ENCODE data around the gene ALPI. TPM values are rescaled to one million over a fixed set of nuclear protein-coding genes. Genes with fewer than 3 reads are reported as not detected.
"Not testable (repeated sequence)": the region's sequence is repeated elsewhere in the genome, so short reads cannot be mapped to it uniquely, and the experiment has no call there.

The ALPI gene
- total and polyA plus RNA-seq, 4 donors: 0.18 to 19.9 TPM; not detected in 2

GRCh38 chr2:232433622-232434021, 22.3 kb upstream of the ALPI start:
- H3K27ac ChIP-seq (ENCODE audit: low read depth in 1 of 2, low read length in 2 of 2); H3K9me3 ChIP-seq (ENCODE audit: control insufficient read depth, low read length); H3K36me3 ChIP-seq (ENCODE audit: control insufficient read depth in 1 of 2, insufficient read depth in 2 of 2, low read length in 1 of 2); ATAC-seq (ENCODE audit: low FRiP score); H3K4me3 ChIP-seq (ENCODE audit: low read length in 2 of 2); DNase-seq; intact Hi-C loops (cut with DNase I); H3K4me1 ChIP-seq (ENCODE audit: control insufficient read depth in 1 of 2, insufficient read depth in 2 of 2, low read length in 2 of 2); H3K27me3 ChIP-seq (ENCODE audit: control insufficient read depth in 1 of 2, insufficient read depth in 2 of 2, low read length in 1 of 2): not testable (repeated sequence)
- WGBS, 2 donors: 89% methylated on average over 9 of the region's 9 CpGs

- WGBS, 2 donors: 90 to 91% methylated on average over 9 of the region's 9 CpGs
- ATAC-seq (ENCODE audit: low FRiP score) (no peak), DNase-seq (no peak)
- no peak overlapping the region for H3K27ac ChIP-seq (ENCODE audit: low read depth in 1 of 2, low read length in 2 of 2)
- no peaks in the 10 kb centered on the region for H3K9me3 ChIP-seq (ENCODE audit: control insufficient read depth, low read length)
- H3K36me3 ChIP-seq (ENCODE audit: control insufficient read depth in 1 of 2, insufficient read depth in 2 of 2, low read length in 1 of 2): no peaks in the 10 kb centered on the region
- intact Hi-C loops (cut with DNase I): no loop called here
- H3K27me3 ChIP-seq (ENCODE audit: control insufficient read depth in 1 of 2, insufficient read depth in 2 of 2, low read length in 1 of 2): no peaks in the 10 kb centered on the region
- H3K4me1 ChIP-seq (ENCODE audit: control insufficient read depth in 1 of 2, insufficient read depth in 2 of 2, low read length in 2 of 2): no peaks in the 10 kb centered on the region
- no peak overlapping the region for H3K4me3 ChIP-seq (ENCODE audit: low read length in 2 of 2)
Measured at GRCh38 chr2:232434091-232434490, 21.9 kb upstream of the ALPI start.

- H3K4me1 ChIP-seq (ENCODE audit: control insufficient read depth in 1 of 2, insufficient read depth in 2 of 2, low read length in 2 of 2): no peaks in the 10 kb centered on the region
- intact Hi-C loops (cut with DNase I): no loop called here
- no peak for DNase-seq
- ATAC-seq (ENCODE audit: low FRiP score): no peak
- no peaks in the 10 kb centered on the region for H3K9me3 ChIP-seq (ENCODE audit: control insufficient read depth, low read length)
- no peaks in the 10 kb centered on the region for H3K27me3 ChIP-seq (ENCODE audit: control insufficient read depth in 1 of 2, insufficient read depth in 2 of 2, low read length in 1 of 2)
- no peak overlapping the region for H3K4me3 ChIP-seq (ENCODE audit: low read length in 2 of 2)
- H3K36me3 ChIP-seq (ENCODE audit: control insufficient read depth in 1 of 2, insufficient read depth in 2 of 2, low read length in 1 of 2): no peaks in the 10 kb centered on the region
- WGBS, 2 donors: 88 to 91% methylated on average over 12 of the region's 12 CpGs
- no peak overlapping the region for H3K27ac ChIP-seq (ENCODE audit: low read depth in 1 of 2, low read length in 2 of 2)
Measured at GRCh38 chr2:232434563-232435374, 21.2 kb upstream of the ALPI start.

GRCh38 chr2:232435375-232435648, 20.6 kb upstream of the ALPI start:
- Histone ChIP-seq H3K36me3 (ENCODE audit: control insufficient read depth in 1 of 2, insufficient read depth in 2 of 2, low read length in 1 of 2) (no peaks in the 10 kb centered on the region), H3K9me3 (ENCODE audit: control insufficient read depth, low read length) (no peaks in the 10 kb centered on the region), H3K4me3 (ENCODE audit: low read length in 2 of 2) (no peak overlapping the region), H3K27me3 (ENCODE audit: control insufficient read depth in 1 of 2, insufficient read depth in 2 of 2, low read length in 1 of 2) (no peaks in the 10 kb centered on the region), H3K27ac (ENCODE audit: low read depth in 1 of 2, low read length in 2 of 2) (no peak overlapping the region), H3K4me1 (ENCODE audit: control insufficient read depth in 1 of 2, insufficient read depth in 2 of 2, low read length in 2 of 2) (no peaks in the 10 kb centered on the region)
- 87 to 91% methylated on average over 4 of the region's 4 CpGs for WGBS, 2 donors
- DNase-seq (no peak), ATAC-seq (ENCODE audit: low FRiP score) (no peak)
- intact Hi-C loops (cut with DNase I): no loop called here

- Histone ChIP-seq H3K9me3 (ENCODE audit: control insufficient read depth, low read length) (no peaks in the 10 kb centered on the region), H3K4me3 (ENCODE audit: low read length in 2 of 2) (no peak overlapping the region), H3K27ac (ENCODE audit: low read depth in 1 of 2, low read length in 2 of 2) (no peak overlapping the region), H3K36me3 (ENCODE audit: control insufficient read depth in 1 of 2, insufficient read depth in 2 of 2, low read length in 1 of 2) (no peaks in the 10 kb centered on the region), H3K27me3 (ENCODE audit: control insufficient read depth in 1 of 2, insufficient read depth in 2 of 2, low read length in 1 of 2) (no peaks in the 10 kb centered on the region), H3K4me1 (ENCODE audit: control insufficient read depth in 1 of 2, insufficient read depth in 2 of 2, low read length in 2 of 2) (no peaks in the 10 kb centered on the region)
- intact Hi-C loops (cut with DNase I): no loop called here
- ATAC-seq (ENCODE audit: low FRiP score) (no peak), DNase-seq (no peak)
- WGBS, 2 donors: 90 to 91% methylated on average over 7 of the region's 7 CpGs
Measured at GRCh38 chr2:232435805-232436204, 20.1 kb upstream of the ALPI start.

GRCh38 chr2:232436381-232437194, 19.4 kb upstream of the ALPI start:
- intact Hi-C loops (cut with DNase I): no loop called here
- Histone ChIP-seq H3K9me3 (ENCODE audit: control insufficient read depth, low read length) (no peaks in the 10 kb centered on the region), H3K27ac (ENCODE audit: low read depth in 1 of 2, low read length in 2 of 2) (no peak overlapping the region), H3K27me3 (ENCODE audit: control insufficient read depth in 1 of 2, insufficient read depth in 2 of 2, low read length in 1 of 2) (no peaks in the 10 kb centered on the region), H3K4me1 (ENCODE audit: control insufficient read depth in 1 of 2, insufficient read depth in 2 of 2, low read length in 2 of 2) (no peaks in the 10 kb centered on the region), H3K36me3 (ENCODE audit: control insufficient read depth in 1 of 2, insufficient read depth in 2 of 2, low read length in 1 of 2) (no peaks in the 10 kb centered on the region), H3K4me3 (ENCODE audit: low read length in 2 of 2) (no peak overlapping the region)
- 85 to 87% methylated on average over 15 of the region's 15 CpGs for WGBS, 2 donors
- ATAC-seq (ENCODE audit: low FRiP score) (no peak), DNase-seq (peak in 1 of 2 donors; percentile 62)

- intact Hi-C loops (cut with DNase I): no loop called here
- H3K9me3 ChIP-seq (ENCODE audit: control insufficient read depth, low read length): no peaks in the 10 kb centered on the region
- H3K27ac ChIP-seq (ENCODE audit: low read depth in 1 of 2, low read length in 2 of 2): no peak overlapping the region
- H3K27me3 ChIP-seq (ENCODE audit: control insufficient read depth in 1 of 2, insufficient read depth in 2 of 2, low read length in 1 of 2): no peaks in the 10 kb centered on the region
- 88 to 94% methylated on average over 12 of the region's 12 CpGs for WGBS, 2 donors
- H3K4me3 ChIP-seq (ENCODE audit: low read length in 2 of 2): no peak overlapping the region
- H3K36me3 ChIP-seq (ENCODE audit: control insufficient read depth in 1 of 2, insufficient read depth in 2 of 2, low read length in 1 of 2): no peaks in the 10 kb centered on the region
- ATAC-seq (ENCODE audit: low FRiP score): no peak
- DNase-seq: peak in 1 of 2 donors; percentile 69
- H3K4me1 ChIP-seq (ENCODE audit: control insufficient read depth in 1 of 2, insufficient read depth in 2 of 2, low read length in 2 of 2): no peaks in the 10 kb centered on the region
Measured at GRCh38 chr2:232437195-232437571, 18.8 kb upstream of the ALPI start.

- H3K36me3 ChIP-seq (ENCODE audit: control insufficient read depth in 1 of 2, insufficient read depth in 2 of 2, low read length in 1 of 2): no peaks in the 10 kb centered on the region
- no peak for ATAC-seq (ENCODE audit: low FRiP score)
- intact Hi-C loops (cut with DNase I): no loop called here
- WGBS, 2 donors: 87 to 90% methylated on average over 12 of the region's 12 CpGs
- peak in 1 of 2 donors; percentile 57 for DNase-seq
- no peaks in the 10 kb centered on the region for H3K4me1 ChIP-seq (ENCODE audit: control insufficient read depth in 1 of 2, insufficient read depth in 2 of 2, low read length in 2 of 2)
- H3K27me3 ChIP-seq (ENCODE audit: control insufficient read depth in 1 of 2, insufficient read depth in 2 of 2, low read length in 1 of 2): no peaks in the 10 kb centered on the region
- no peak overlapping the region for H3K4me3 ChIP-seq (ENCODE audit: low read length in 2 of 2)
- H3K9me3 ChIP-seq (ENCODE audit: control insufficient read depth, low read length): no peaks in the 10 kb centered on the region
- H3K27ac ChIP-seq (ENCODE audit: low read depth in 1 of 2, low read length in 2 of 2): no peak overlapping the region
Measured at GRCh38 chr2:232438091-232438490, 17.9 kb upstream of the ALPI start.

All from aorta (tissue), 5 donors.